ENCODE data around the gene RAP1B. TPM values are rescaled to one million over a fixed set of nuclear protein-coding genes. Genes with fewer than 3 reads are reported as not detected.
A peak's percentile ranks its signal among the peaks of the same experiment; 100 is the strongest.

RAP1B gene
- total RNA-seq, 1 donor from 2014 or later: 139 TPM

- TF ChIP-seq CTCF (conservative IDR thresholded peaks at IDR 0.05; ENCODE audit: low read depth, low read length): no peak
- peak overlapping the region; percentile 2 for H3K4me3 ChIP-seq (ENCODE audit: low read depth, low read length)
- DNase-seq (ENCODE audit: low read depth): no peak
Measured at GRCh38 chr12:68614105-68614679, 3.5 kb downstream of the RAP1B start.

GRCh38 chr12:68614769-68615168 is 4.1 kb downstream of the RAP1B start:
- H3K4me3 ChIP-seq (ENCODE audit: low read depth, low read length): peak overlapping the region; percentile 2
- no peak for TF ChIP-seq CTCF (conservative IDR thresholded peaks at IDR 0.05; ENCODE audit: low read depth, low read length)
- DNase-seq (ENCODE audit: low read depth): no peak

DNA sequence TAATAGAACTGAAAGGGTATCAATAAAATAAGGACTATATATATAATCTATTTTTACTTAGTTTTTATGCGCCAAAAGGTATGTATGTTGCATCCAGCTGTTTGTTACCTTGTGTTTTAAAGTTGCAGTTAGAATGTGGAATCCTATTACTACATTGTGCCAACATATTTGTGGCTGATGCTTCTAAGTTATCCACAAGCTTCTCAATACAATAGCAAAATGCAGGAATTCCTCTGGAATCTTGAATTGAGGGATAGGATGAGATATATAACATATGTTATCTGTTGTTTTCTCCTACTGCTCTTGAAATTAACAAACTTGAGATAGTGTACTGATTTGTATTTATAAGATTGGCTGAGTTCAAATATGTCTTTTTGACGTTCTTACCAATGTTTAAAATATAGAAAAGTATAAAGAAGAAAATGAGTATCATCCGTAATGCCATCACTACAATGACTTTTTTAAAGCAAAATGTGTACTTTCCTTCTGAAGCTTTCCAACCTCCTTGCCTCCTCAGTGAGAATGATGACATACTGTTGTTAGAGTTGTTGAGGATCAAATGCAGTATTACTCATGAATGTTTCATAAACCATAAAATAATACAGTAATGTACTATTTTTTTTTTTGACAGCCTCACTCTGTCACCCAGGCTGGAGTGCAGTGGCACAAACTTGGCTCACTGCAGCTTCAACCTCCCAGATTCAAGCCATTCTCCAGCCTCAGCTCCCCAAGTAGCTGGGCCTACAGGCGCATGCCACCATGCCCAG is 6.6 kb downstream of the RAP1B start:
- no peak overlapping the region for H3K4me3 ChIP-seq (ENCODE audit: low read depth, low read length)
- no peak for DNase-seq (ENCODE audit: low read depth)
- no peak for TF ChIP-seq CTCF (conservative IDR thresholded peaks at IDR 0.05; ENCODE audit: low read depth, low read length)

DNA sequence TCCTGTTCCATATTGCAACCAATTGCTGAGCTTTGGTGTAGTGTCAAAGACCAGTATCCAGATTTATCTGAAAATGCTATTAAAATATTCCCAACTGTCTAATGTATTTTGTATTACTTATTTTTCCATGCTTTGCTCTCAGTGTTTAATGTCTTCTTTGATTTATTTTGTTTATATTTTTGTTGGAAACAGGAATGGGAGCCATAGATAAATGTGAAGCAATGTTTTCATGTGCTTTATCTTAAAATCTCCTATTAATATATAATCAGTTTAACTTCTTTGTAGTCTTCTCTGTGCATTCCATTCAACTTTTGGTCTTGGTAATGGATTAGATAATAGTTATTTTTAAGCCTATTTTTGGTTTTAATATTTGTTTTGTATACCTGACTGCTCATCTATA is 8.8 kb downstream of the RAP1B start:
- DNase-seq (ENCODE audit: low read depth): no peak
- no peak overlapping the region for H3K4me3 ChIP-seq (ENCODE audit: low read depth, low read length)
- TF ChIP-seq CTCF (conservative IDR thresholded peaks at IDR 0.05; ENCODE audit: low read depth, low read length): no peak

DNA sequence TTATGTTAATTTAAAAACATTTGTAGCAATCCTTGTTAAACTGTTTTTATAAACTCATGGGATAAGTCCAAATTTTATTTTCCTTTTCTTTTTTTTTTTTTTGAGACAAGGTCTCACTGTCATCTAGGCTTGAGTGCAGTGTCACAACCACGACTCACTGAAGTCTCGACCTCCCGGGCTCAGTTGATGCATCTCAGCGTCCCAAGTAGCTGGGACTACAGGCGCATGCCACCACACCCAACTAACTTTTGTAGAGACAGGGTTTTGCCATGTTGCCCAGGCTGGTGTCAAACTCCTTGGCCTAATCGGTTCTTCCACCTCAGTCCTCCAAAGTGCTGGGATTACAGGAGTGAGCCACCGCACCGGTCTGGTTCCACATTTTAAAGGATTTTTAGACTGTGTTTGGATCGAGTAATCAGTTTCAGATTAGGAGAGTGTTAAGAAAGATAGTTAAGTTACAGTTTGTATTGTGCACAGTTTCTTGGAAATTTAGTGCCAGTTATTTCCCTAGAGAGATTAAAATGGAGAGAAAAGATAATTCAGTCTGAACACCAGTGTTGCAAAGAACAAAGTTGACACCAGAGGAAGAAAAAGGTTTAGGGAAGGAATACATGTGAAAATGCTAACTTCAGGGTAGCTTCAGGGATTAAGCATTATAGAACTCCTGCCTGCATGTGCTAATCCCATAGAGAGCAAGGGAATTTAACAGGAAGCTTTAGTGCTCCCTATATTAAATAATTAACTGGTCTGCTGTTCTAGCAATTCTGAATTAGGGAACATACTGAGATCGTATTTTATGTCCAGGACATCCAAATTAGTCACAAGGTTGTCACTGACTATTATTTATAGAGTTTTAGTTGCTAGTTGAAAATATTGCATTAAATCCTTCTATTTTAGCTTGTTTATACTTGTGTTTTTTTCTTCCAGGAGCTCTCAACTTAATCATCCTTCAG is 10.1 kb downstream of the RAP1B start:
- no peak for DNase-seq (ENCODE audit: low read depth)

More for the DNA sequence above, 10.1 kb downstream of the RAP1B start:
- no peak overlapping the region for H3K4me3 ChIP-seq (ENCODE audit: low read depth, low read length)
- TF ChIP-seq CTCF (conservative IDR thresholded peaks at IDR 0.05; ENCODE audit: low read depth, low read length): no peak

All from epithelial cell of proximal tubule (primary cell).